Endothelial cell (in vitro differentiated cells): ENCODE measurements around the gene TM6SF1. TPM values are rescaled to one million over a fixed set of nuclear protein-coding genes. Genes with fewer than 3 reads are reported as not detected.
A peak's percentile ranks its signal among the peaks of the same experiment; 100 is the strongest.

ENCODE experiments used
- DNase-seq: peaks from one replicate; pipeline ENCODE4 v3.0.0; 2021; ENCODE audit warnings: low spot score
- H3K27ac Mint-ChIP-seq: one replicate; pipeline ENCODE4 v1.8.0; 2021; ENCODE audit warnings: mixed read lengths, inconsistent platforms; ENCODE audit not compliant: unreplicated experiment
- H3K27me3 Mint-ChIP-seq: one replicate; pipeline ENCODE4 v1.8.0; 2021; ENCODE audit warnings: mild to moderate bottlenecking, moderate library complexity, mixed read lengths, inconsistent platforms; ENCODE audit not compliant: unreplicated experiment
- H3K36me3 Mint-ChIP-seq: one replicate; pipeline ENCODE4 v1.8.0; 2021; ENCODE audit warnings: mild to moderate bottlenecking, low read depth, mixed read lengths, inconsistent platforms; ENCODE audit not compliant: unreplicated experiment
- H3K4me1 Mint-ChIP-seq: one replicate; pipeline ENCODE4 v1.8.0; 2021; ENCODE audit warnings: mild to moderate bottlenecking, mixed read lengths, inconsistent platforms; ENCODE audit not compliant: unreplicated experiment
- H3K4me3 Mint-ChIP-seq: one replicate; pipeline ENCODE4 v1.8.0; 2021; ENCODE audit warnings: mild to moderate bottlenecking, mixed read lengths, inconsistent platforms; ENCODE audit not compliant: unreplicated experiment
- H3K9me3 Mint-ChIP-seq: one replicate; pipeline ENCODE4 v1.8.0; 2021; ENCODE audit warnings: mixed read lengths, inconsistent platforms; ENCODE audit not compliant: unreplicated experiment
- total RNA-seq: library from RNA; stranded (reverse); fragmentation: NEBNext Ultra II Directional; extraction: Animal tissue kit (Norgen Biotek cat#: 25700); gene quantifications from one replicate; pipeline ENCODE4 v1.2.1, GENCODE V29; 2021; ENCODE audit not compliant: unreplicated experiment
- TF ChIP-seq, protein P1 (sequence below): fragments of 200-600 bp; sonication (generic); IDR thresholded peaks from one replicate; pipeline ENCODE4 v1.5.0; 2021; ENCODE audit warnings: antibody characterized with exemption; ENCODE audit not compliant: unreplicated experiment

The TM6SF1 gene
- total RNA-seq, 1 donor from 2014 or later = 6.0 TPM

DNA sequence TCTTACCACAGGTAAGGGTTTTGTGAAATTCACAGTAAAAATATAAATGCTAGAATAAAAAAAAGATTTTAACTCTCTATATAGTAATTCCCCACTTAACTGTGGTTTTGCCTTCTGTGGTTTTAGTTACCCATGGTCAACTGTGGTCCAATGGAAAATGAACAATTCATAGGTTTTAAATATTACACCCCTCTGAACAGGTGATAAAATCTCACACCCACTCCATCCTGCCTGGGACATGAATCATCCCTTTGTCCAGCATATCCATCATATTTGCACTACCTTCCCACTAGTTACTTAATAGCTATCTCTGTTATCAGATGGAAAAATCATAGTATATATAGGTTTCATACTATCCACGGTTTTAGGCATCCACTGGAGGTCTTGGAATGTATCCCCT lies 50.9 kb downstream of the TM6SF1 start:
- Mint-ChIP-seq H3K27ac (no peak overlapping the region), H3K4me1 (peaks cover 6% of the 10 kb centered on the region), H3K27me3 (no peaks in the 10 kb centered on the region), H3K4me3 (no peak overlapping the region), H3K9me3 (no peaks in the 10 kb centered on the region), H3K36me3 (peaks cover 24% of the 10 kb centered on the region)
- TF ChIP-seq, protein P1, sequence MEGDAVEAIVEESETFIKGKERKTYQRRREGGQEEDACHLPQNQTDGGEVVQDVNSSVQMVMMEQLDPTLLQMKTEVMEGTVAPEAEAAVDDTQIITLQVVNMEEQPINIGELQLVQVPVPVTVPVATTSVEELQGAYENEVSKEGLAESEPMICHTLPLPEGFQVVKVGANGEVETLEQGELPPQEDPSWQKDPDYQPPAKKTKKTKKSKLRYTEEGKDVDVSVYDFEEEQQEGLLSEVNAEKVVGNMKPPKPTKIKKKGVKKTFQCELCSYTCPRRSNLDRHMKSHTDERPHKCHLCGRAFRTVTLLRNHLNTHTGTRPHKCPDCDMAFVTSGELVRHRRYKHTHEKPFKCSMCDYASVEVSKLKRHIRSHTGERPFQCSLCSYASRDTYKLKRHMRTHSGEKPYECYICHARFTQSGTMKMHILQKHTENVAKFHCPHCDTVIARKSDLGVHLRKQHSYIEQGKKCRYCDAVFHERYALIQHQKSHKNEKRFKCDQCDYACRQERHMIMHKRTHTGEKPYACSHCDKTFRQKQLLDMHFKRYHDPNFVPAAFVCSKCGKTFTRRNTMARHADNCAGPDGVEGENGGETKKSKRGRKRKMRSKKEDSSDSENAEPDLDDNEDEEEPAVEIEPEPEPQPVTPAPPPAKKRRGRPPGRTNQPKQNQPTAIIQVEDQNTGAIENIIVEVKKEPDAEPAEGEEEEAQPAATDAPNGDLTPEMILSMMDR = no peak
- no peak for DNase-seq

DNA sequence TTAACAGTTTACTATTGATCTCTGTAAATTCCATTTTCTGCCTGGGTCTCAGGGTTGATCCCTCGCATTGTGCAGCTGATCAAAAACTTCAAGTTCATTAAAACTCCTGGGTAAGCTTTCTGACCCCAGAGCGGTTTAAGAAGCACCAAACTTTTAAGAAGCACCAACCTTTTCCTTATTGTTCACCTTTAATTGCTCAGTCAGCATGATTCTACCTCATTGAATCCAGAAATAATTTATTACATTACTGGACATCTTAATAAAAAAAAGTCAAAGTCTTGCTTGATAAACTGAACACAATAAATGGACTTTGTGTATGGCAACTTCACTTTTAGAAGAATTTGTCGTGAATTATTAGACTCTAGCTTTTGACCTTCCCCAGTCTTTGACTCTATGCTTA lies 53.3 kb downstream of the TM6SF1 start:
- Mint-ChIP-seq H3K27me3 (no peaks in the 10 kb centered on the region), H3K9me3 (no peaks in the 10 kb centered on the region), H3K36me3 (peaks cover 24% of the 10 kb centered on the region), H3K4me3 (no peak overlapping the region), H3K4me1 (peaks cover 11% of the 10 kb centered on the region), H3K27ac (no peak overlapping the region)
- TF ChIP-seq, protein P1 = no peak
- DNase-seq = no peak

DNA sequence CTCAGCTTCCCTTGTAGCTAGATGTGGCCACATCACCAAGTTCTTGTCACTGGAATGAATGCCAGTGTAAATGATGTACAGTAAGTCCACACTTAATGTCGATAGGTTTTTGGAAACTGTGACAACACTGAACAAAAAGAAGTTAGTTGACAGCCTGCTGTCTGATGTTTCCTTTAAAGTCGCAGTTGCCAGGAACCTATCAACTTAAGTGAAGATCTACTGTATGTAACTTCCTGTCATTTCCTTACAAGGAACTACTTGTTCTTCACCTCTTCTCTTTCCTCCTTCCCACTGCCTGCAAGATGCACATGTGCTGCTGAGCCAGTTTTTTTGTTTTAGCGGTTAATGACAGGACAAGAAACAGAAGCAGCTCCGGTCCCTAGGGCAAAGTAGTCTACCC lies 55.6 kb downstream of the TM6SF1 start:
- no peak for DNase-seq
- Mint-ChIP-seq H3K4me3 (no peak overlapping the region), H3K27ac (peak overlapping the region; percentile 72), H3K4me1 (peaks cover 11% of the 10 kb centered on the region), H3K36me3 (peaks cover 24% of the 10 kb centered on the region), H3K27me3 (peaks cover 3% of the 10 kb centered on the region), H3K9me3 (no peaks in the 10 kb centered on the region)
- TF ChIP-seq, protein P1 = no peak

DNA sequence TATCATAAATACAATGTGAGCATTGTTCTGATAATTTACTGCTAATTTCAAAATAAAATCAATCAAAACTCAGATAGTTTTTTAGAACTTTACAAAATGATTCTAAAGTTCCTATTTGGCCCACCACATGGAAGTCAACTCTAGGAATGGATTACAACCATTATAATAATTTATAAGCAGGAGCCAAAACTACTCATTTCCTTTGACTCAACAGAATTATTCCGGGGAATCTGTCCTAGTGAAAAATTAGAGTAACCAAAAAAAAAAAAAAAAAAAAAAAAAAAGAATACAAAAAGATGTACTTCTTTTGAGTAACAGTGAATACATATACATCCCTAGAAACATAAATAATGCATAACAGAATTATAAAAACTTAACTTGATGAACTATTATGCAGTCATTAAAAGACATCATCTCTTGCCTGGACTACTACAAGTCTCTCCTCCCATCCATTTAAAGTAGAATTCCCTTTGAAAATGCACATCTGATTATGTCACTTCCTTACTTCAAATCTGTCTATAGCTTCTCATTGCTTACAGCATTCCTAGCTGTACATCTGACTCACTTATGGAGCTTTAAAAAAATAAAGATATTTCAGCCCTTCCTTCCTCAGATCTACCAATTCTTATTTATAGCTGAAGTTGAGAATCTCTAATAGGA lies 56.8 kb downstream of the TM6SF1 start:
- TF ChIP-seq, protein P1 = no peak
- no peak for DNase-seq
- Mint-ChIP-seq H3K9me3 (no peaks in the 10 kb centered on the region), H3K36me3 (peaks cover 24% of the 10 kb centered on the region), H3K4me1 (peaks cover 14% of the 10 kb centered on the region), H3K4me3 (no peak overlapping the region), H3K27ac (no peak overlapping the region), H3K27me3 (peaks cover 3% of the 10 kb centered on the region)

DNA sequence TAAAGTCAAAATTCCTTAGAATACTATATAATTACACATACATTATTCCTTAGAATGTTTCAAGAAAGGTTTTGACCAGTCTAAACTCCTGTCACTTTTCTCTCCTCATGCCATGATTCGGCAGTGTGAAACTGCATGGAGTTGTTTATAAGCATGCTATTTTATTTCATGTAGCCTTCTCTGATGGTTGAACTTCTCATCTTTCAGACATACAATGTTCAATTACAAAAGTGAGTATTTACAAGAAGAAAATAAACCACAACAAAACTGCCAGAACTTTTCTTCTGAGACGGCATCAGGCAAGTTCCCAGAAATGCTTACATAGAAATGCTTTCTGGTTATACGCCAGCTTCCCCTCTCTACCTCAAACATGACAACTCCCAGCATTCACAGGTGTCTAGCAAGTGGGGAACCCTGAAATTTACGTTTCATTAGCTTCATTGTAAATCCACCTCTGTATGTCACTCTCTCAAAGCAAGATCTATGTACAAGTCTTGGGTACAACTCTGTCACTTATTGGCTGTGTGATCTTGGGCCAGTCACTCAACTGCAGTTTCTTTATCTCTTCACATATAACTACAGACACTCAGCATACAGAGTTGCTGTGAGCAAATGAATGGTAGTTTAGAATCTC lies 57.4 kb downstream of the TM6SF1 start:
- peaks cover 3% of the 10 kb centered on the region for H3K27me3 Mint-ChIP-seq
- H3K9me3 Mint-ChIP-seq = no peaks in the 10 kb centered on the region
- no peak overlapping the region for H3K27ac Mint-ChIP-seq
- TF ChIP-seq, protein P1 = no peak
- peaks cover 18% of the 10 kb centered on the region for H3K36me3 Mint-ChIP-seq
- no peak for DNase-seq
- peaks cover 14% of the 10 kb centered on the region for H3K4me1 Mint-ChIP-seq
- H3K4me3 Mint-ChIP-seq = no peak overlapping the region
